ENCODE measurements around the gene LGALS1. TPM values are rescaled to one million over a fixed set of nuclear protein-coding genes. Genes with fewer than 3 reads are reported as not detected.

The LGALS1 gene
- total RNA-seq (2014; rRNA removed; shearing (Covaris generic)): 3,374 and 3,537 TPM in 2 replicates

- peak; percentile 94 for DNase-seq (ENCODE audit: low spot score)
Observed at GRCh38 chr22:37674951-37675929, at the start of gene LGALS1. LGALS1 (plus strand) TSS chr22:37675636; CDS start chr22:37675703, 67 bp downstream.

- DNase-seq (ENCODE audit: low spot score): no peak
Observed at GRCh38 chr22:37625737-37626136, 49.7 kb upstream of the LGALS1 start.

GRCh38 chr22:37626144-37626543, 49.3 kb upstream of the LGALS1 start:
- DNase-seq (ENCODE audit: low spot score): peak; percentile 12

GRCh38 chr22:37626556-37627075, 48.8 kb upstream of the LGALS1 start:
- DNase-seq (ENCODE audit: low spot score): no peak

- DNase-seq (ENCODE audit: low spot score): no peak
Observed at GRCh38 chr22:37627121-37627520, 48.3 kb upstream of the LGALS1 start.

GRCh38 chr22:37627545-37627944, 47.9 kb upstream of the LGALS1 start:
- no peak for DNase-seq (ENCODE audit: low spot score)

GRCh38 chr22:37628830-37629229, 46.6 kb upstream of the LGALS1 start:
- no peak for DNase-seq (ENCODE audit: low spot score)

- no peak for DNase-seq (ENCODE audit: low spot score)
Observed at GRCh38 chr22:37629928-37630327, 45.5 kb upstream of the LGALS1 start.

GRCh38 chr22:37630839-37631435, 44.5 kb upstream of the LGALS1 start:
- no peak for DNase-seq (ENCODE audit: low spot score)

- DNase-seq (ENCODE audit: low spot score): no peak
Observed at GRCh38 chr22:37631448-37632173, 43.8 kb upstream of the LGALS1 start.

GRCh38 chr22:37632174-37633088, 43.0 kb upstream of the LGALS1 start:
- DNase-seq (ENCODE audit: low spot score): no peak

- DNase-seq (ENCODE audit: low spot score): no peak
Observed at GRCh38 chr22:37633089-37633624, 42.3 kb upstream of the LGALS1 start.

- DNase-seq (ENCODE audit: low spot score): peak; percentile 72
Observed at GRCh38 chr22:37633625-37634416, 41.6 kb upstream of the LGALS1 start.

- DNase-seq (ENCODE audit: low spot score): no peak
Observed at GRCh38 chr22:37634417-37634924, 41.0 kb upstream of the LGALS1 start.

- no peak for DNase-seq (ENCODE audit: low spot score)
Observed at GRCh38 chr22:37635157-37635556, 40.3 kb upstream of the LGALS1 start.

- peak; percentile 55 for DNase-seq (ENCODE audit: low spot score)
Observed at GRCh38 chr22:37636186-37636948, 39.1 kb upstream of the LGALS1 start.

- no peak for DNase-seq (ENCODE audit: low spot score)
Observed at GRCh38 chr22:37636949-37637273, 38.5 kb upstream of the LGALS1 start.

GRCh38 chr22:37638391-37639069, 36.9 kb upstream of the LGALS1 start:
- no peak for DNase-seq (ENCODE audit: low spot score)

Measured in A172 (cell line).